Measurements from ENCODE around the gene FNDC1.

Gene FNDC1

DNA sequence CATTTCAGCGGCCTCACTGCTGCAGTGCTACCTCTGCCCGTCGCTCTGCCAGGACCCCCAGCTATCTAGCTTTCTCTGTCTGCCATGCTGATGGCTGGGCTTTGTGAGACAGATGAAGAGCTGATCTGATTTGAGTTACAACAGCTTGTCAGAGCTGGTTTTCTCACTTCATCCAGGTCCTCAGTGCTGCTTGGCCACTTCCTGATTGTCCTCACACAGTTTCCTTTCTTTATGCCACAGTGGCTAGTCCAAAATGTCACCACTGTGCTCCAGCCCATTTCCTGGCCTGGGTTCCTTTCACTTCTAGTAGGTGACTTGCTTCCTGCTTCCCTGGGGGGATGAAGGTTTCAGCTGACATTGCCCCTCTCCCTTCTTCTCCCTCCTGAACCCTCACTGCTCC, 35.4 kb downstream of the FNDC1 start:
- no peak for DNase-seq (ENCODE audit: low read depth, low spot score)

DNA sequence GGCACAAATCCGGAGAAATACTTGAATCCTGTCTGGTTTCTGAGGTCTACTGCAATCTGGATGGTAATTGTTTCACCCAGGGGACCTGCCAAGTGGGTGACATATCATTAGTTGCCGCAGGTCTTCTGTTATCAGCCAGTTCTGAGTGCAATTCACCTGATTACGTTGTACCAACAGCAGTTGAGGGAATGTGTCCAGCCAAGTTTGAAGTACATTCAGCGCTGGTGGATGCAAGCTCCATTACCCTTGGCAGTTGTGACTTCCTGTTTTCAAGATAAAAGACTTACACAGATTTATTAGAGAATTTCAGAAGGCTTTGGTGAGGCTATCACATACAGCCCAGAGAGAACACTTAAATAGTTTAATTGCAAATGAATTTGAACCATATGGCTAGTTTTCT, 42.8 kb downstream of the FNDC1 start:
- DNase-seq (ENCODE audit: low read depth, low spot score) = no peak

GRCh38 chr6:159212525-159213280, 43.5 kb downstream of the FNDC1 start:
- no peak for DNase-seq (ENCODE audit: low read depth, low spot score)

DNA sequence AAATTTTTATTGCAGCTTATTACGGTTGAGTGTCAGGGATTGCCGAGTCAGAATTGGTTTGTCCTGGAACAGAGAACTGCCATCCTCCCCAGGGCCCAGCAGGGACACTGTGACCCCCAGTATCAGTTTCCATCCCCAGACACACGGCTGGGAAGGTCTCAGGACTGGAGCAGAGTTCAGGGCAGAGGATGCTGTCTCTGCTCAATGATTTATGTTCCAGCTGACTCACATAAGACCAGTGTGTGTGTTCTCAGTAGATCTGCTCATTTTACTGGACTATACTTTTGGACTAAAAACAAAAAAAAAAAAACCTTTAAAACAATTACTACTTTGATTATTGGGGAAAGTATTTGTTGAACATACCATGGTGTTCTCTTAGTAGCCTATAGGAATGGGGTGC, 44.2 kb downstream of the FNDC1 start:
- DNase-seq (ENCODE audit: low read depth, low spot score) = no peak

DNA sequence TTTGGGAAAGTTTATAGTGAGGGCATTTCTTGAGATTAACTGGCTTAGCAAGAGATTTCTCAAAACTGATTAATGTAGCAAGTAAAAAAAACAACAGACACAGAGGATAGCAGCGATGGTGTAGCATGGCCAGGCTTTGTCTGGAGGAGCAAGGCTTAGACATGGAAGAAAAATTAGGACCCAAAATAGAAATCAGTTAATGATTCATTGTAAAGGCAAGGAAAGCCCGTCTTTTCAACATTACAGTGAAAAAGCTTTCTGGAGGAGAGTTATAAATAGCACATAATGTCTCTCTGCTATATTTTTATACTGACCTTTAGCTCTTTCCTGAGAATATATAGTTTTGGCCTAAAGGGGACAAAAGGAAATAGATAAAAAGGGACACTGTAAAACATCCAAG, 45.1 kb downstream of the FNDC1 start:
- no peak for DNase-seq (ENCODE audit: low read depth, low spot score)

GRCh38 chr6:159217595-159218275, 48.5 kb downstream of the FNDC1 start:
- DNase-seq (ENCODE audit: low read depth, low spot score) = no peak

GRCh38 chr6:159220093-159220492, 50.9 kb downstream of the FNDC1 start:
- no peak for DNase-seq (ENCODE audit: low read depth, low spot score)

DNA sequence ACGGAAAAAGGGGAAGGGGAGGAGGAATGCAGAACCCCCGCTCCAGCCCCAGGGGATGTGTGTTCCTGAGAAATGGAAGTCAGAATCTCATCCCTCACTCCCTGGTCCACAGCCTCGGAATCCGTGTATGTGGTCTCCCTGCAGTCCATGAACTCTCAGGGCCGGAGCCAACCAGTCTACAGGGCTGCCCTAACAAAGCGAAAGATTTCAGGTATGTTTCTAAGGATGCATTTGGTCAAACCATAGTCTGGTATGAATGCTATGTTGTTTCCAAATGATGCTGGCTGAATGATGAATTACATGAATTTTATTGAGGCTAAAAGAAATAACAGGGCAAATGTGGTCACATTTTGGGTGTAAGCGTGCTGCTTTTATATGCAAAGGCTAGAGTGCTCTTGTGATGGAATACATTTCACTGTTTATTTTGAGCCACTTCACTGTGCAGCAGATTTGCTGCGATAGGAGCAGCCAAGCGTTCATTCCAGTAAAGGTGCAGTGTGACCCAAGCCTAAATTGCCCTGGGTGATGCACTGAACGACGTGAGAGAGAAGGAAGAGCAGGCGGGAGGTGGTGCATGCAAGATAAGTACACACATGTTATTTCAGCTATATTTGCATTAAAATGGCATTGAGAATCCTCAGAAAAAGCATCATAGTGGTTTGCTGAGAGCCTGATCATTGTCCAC, 52.4 kb downstream of the FNDC1 start:
- DNase-seq (ENCODE audit: low read depth, low spot score) = no peak

DNA sequence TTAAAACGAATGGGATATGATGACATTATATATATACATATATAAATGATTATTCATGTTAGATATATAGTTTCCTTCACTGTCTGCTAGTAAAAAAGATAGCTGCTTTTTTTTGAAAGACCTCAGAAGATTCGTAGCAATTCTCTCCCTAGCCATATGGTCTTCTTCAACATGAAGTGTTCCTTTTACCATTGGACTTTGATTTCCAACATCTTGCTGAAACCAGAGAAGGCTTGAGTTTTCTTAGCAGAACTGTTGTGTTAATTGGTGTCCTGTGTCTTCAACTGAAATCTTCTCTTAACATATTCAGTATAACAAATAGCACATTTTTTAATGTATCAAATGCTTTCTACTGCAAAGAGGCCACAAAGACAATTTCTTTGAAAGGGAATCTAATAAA, 55.3 kb downstream of the FNDC1 start:
- DNase-seq (ENCODE audit: low read depth, low spot score) = no peak

DNA sequence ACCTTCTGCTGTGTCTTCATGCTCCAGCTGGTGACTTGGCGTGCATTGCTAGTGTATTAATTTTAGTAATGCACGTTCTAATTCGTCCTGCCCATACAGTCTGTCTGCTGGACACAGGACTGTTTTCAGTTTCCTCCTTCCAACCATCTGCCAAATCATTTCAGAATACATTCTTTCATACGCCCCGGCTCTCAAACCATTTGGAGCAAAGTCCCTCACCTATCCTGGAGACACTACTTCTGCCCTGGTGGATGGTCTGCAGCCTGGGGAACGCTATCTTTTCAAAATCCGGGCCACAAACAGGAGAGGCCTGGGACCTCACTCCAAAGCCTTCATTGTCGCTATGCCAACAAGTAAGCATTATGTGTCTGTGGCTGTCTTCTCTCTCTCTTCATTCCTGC, 60.5 kb downstream of the FNDC1 start:
- DNase-seq (ENCODE audit: low read depth, low spot score) = no peak

DNA sequence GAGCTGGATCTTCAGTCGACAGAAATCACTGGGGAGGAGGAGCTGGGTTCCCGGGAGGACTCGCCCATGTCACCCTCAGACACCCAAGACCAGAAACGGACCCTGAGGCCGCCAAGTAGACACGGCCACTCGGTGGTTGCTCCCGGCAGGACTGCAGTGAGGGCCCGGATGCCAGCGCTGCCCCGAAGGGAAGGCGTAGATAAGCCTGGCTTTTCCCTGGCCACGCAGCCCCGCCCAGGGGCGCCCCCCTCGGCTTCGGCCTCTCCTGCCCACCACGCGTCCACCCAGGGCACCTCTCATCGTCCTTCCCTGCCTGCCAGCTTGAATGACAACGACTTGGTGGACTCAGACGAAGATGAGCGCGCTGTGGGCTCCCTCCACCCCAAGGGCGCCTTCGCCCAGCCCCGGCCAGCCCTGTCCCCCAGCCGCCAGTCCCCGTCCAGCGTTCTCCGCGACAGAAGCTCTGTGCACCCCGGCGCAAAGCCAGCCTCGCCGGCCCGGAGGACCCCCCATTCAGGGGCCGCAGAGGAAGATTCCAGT, 63.0 kb downstream of the FNDC1 start:
- DNase-seq (ENCODE audit: low read depth, low spot score) = no peak

- DNase-seq (ENCODE audit: low read depth, low spot score) = no peak
Measured at GRCh38 chr6:159232751-159233150, 63.6 kb downstream of the FNDC1 start.

- DNase-seq (ENCODE audit: low read depth, low spot score) = no peak
Measured at GRCh38 chr6:159233365-159234101, 64.3 kb downstream of the FNDC1 start.

- DNase-seq (ENCODE audit: low read depth, low spot score) = no peak
Measured at GRCh38 chr6:159234102-159234553, 64.9 kb downstream of the FNDC1 start.

GRCh38 chr6:159238920-159239558, 69.8 kb downstream of the FNDC1 start:
- DNase-seq (ENCODE audit: low read depth, low spot score) = no peak

GRCh38 chr6:159249128-159249527, 79.9 kb downstream of the FNDC1 start:
- DNase-seq (ENCODE audit: low read depth, low spot score) = no peak

DNA sequence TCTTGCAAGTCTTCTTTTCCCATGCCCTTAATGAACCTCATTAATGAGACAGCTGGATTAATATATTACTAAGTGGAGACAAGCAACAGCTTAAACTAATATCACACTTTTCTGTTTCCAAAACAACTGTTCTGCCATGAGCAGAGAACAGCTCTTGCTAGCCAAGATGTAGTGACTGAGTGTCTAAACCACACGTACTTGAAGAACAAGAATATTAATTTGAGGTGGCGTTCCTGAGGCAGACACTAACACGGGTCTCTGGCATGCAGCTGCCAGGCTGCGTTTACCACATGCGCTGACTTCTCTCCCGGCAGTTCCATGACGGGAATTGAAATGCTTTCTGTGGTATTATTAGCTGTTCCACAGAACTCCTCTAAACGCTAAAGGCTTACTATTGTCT, 80.6 kb downstream of the FNDC1 start:
- DNase-seq (ENCODE audit: low read depth, low spot score) = no peak

DNA sequence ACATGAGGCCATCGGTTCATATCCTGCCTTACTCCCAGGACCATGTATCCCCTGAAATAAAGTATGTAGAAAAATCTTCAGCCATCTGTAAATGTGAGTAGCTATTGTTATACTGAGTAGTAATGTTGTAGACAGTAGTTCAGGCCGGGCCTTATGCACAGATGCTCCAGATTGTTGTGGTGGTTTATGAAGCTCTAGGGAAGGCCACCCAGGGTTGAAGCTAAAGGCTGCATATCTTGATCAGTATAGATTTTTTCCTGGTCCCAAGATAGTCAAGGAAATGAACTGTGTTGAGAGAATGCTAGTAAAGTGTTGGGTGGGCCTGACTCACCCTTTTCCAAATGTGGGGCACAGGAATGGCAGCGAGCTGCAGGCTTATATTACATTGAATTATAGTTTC, 81.4 kb downstream of the FNDC1 start:
- DNase-seq (ENCODE audit: low read depth, low spot score) = no peak

DNA sequence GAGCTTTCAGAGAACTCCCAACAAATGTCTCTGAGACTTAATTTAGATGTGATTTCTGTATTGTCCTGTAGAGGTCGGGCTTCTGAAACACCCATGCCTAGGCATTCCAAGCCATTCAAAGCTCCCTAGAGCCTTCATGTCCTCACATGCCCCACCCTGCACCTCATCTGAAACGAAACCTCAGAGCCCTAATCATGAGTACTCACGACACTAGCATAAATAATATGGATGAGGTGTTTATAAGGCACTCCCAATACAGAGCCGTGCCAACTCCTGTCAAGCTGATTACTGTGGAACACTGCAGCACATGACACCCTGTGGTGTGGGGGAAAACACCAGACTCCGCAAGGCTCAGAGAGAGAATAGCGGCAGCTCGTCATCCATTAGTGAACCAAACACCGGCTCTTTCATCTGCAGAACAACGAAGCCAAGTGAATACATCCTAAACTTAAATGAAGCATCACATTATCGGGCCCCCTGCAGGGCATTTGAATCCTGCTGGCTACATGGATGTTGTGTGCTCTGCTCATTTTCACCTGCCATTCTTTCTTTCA, 83.8 kb downstream of the FNDC1 start:
- no peak for DNase-seq (ENCODE audit: low read depth, low spot score)

DNA sequence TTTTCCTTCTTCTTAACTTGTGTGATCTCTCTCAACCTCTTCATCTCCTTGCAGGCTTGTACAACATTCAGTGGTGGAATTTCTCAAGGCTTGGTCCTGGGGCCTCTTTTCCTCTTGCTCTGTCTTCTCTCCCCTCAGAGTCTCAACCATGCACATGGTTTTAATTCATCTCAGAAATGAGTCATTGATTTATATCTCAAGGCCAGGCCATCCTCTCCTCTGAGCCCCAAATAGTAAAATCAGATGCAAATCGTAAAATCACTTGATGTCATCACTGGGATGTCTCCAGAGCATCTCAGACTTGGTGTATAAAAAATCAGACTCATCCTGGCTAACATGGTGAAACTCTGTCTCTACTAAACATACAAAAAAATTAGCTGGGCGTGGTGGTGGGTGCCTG, 85.0 kb downstream of the FNDC1 start:
- no peak for DNase-seq (ENCODE audit: low read depth, low spot score)

DNA sequence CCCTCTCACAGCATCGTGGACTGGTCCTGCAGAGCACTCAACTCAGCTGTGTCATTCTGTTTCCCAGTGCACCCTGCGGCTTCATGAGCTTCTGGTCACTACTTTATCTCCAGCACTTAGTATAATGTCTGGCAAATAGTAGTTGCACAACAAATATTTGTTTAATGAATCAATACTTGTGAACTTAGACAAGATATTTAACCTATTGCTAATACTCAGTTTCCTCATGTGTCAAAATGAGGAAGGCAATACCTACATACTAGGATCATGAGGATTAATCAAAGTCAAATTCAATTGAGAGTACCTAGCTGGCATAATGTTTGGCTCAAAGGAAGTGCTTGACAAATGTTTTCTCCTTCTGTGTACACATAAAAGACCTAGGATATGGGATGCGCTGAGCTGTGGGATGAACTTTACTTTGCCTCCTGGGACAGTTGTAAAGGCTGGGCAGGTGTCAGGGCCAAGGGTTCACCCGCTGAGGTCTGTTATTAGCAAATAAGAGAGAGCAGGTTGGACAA, 86.3 kb downstream of the FNDC1 start:
- DNase-seq (ENCODE audit: low read depth, low spot score) = no peak
